Panc1 (cell line): ENCODE results near the gene LILRB3.
"Not testable (repeated sequence)": the region's sequence is repeated elsewhere in the genome, so short reads cannot be mapped to it uniquely, and the experiment has no call there.

Experiments used
- POLR2AphosphoS5 ChIP-seq: IDR thresholded peaks from 2 replicates; pipeline ENCODE4 v1.6.1; 2012; ENCODE audit warnings: mild to moderate bottlenecking, low read depth, low read length, moderate library complexity
- REST ChIP-seq, 2 experiments: IDR thresholded peaks; 2 replicates each; pipeline ENCODE4 v1.6.1; 2011 to 2012; ENCODE audit warnings: low read depth in 2 of 2, control low read depth in 1 of 2, low read length in 1 of 2, mild to moderate bottlenecking in 1 of 2, moderate library complexity in 1 of 2; ENCODE audit not compliant: insufficient read depth in 1 of 2
- SIN3A ChIP-seq: IDR thresholded peaks from 2 replicates; pipeline ENCODE4 v1.6.1; 2012; ENCODE audit warnings: low read depth, mild to moderate bottlenecking, low read length, moderate library complexity, borderline replicate concordance; ENCODE audit not compliant: insufficient read depth
- TCF7L2 ChIP-seq: IDR thresholded peaks from 2 replicates; pipeline ENCODE4 v1.6.1; 2011; ENCODE audit warnings: mild to moderate bottlenecking, low read depth, low read length, inconsistent platforms
- TF ChIP-seq, protein P1 (sequence below): fragments of 450-650 bp; IDR thresholded peaks from 2 replicates; pipeline ENCODE4 v1.5.1; 2017; ENCODE audit warnings: mild to moderate bottlenecking

DNA sequence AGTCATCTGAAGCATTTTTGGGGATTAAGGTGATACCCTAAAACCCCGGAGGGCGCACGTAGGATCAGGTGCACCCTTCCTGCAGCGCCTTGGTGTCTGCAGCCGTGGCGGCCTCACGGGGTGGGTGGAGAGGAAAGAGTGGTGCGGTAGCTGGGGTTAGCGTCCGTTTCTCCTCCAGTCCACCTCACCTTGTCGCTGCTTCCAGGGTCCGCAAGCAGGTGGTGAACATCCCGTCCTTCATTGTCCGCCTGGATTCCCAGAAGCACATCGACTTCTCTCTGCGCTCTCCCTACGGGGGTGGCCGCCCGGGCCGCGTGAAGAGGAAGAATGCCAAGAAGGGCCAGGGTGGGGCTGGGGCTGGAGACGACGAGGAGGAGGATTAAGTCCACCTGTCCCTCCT, 15.6 kb downstream of the LILRB3 start:
- TF ChIP-seq, protein P1, sequence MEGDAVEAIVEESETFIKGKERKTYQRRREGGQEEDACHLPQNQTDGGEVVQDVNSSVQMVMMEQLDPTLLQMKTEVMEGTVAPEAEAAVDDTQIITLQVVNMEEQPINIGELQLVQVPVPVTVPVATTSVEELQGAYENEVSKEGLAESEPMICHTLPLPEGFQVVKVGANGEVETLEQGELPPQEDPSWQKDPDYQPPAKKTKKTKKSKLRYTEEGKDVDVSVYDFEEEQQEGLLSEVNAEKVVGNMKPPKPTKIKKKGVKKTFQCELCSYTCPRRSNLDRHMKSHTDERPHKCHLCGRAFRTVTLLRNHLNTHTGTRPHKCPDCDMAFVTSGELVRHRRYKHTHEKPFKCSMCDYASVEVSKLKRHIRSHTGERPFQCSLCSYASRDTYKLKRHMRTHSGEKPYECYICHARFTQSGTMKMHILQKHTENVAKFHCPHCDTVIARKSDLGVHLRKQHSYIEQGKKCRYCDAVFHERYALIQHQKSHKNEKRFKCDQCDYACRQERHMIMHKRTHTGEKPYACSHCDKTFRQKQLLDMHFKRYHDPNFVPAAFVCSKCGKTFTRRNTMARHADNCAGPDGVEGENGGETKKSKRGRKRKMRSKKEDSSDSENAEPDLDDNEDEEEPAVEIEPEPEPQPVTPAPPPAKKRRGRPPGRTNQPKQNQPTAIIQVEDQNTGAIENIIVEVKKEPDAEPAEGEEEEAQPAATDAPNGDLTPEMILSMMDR = not testable (repeated sequence)
- not testable (repeated sequence) for TF ChIP-seq TCF7L2; REST (IDR thresholded peaks at IDR 0.05; ENCODE audit: insufficient read depth in 1 of 2, low read depth in 2 of 2, low read length in 1 of 2); SIN3A; POLR2AphosphoS5
